NCI-H1436 (cell line): ENCODE measurements around the gene MSH3.
A peak's percentile ranks its signal among the peaks of the same experiment; 100 is the strongest.
"Not testable (repeated sequence)": the region's sequence is repeated elsewhere in the genome, so short reads cannot be mapped to it uniquely, and the experiment has no call there.

Source experiments
- DNase-seq: peaks from one replicate; lab custom pipeline; 2025; lab: John Stamatoyannopoulos, UW

Gene MSH3

GRCh38 chr5:80656425-80656824, 2.0 kb downstream of the MSH3 start:
- no peak for DNase-seq

GRCh38 chr5:80659106-80659505, 4.7 kb downstream of the MSH3 start:
- DNase-seq: no peak

- not testable (repeated sequence) for DNase-seq
Measured at GRCh38 chr5:80660661-80661060, 6.2 kb downstream of the MSH3 start.

GRCh38 chr5:80662108-80662507, 7.7 kb downstream of the MSH3 start:
- no peak for DNase-seq

GRCh38 chr5:80665057-80665456, 10.6 kb downstream of the MSH3 start:
- no peak for DNase-seq

GRCh38 chr5:80667384-80667783, 12.9 kb downstream of the MSH3 start:
- DNase-seq: no peak

- DNase-seq: no peak
Measured at GRCh38 chr5:80668016-80668969, 13.8 kb downstream of the MSH3 start.

- peak; percentile 43 for DNase-seq
Measured at GRCh38 chr5:80672140-80672736, 17.8 kb downstream of the MSH3 start.

GRCh38 chr5:80676706-80677105, 22.3 kb downstream of the MSH3 start:
- DNase-seq: no peak

- DNase-seq: no peak
Measured at GRCh38 chr5:80686757-80687156, 32.3 kb downstream of the MSH3 start.

GRCh38 chr5:80688648-80689420, 34.4 kb downstream of the MSH3 start:
- no peak for DNase-seq

GRCh38 chr5:80689627-80690026, 35.2 kb downstream of the MSH3 start:
- no peak for DNase-seq

- DNase-seq: no peak
Measured at GRCh38 chr5:80695666-80696065, 41.2 kb downstream of the MSH3 start.

- no peak for DNase-seq
Measured at GRCh38 chr5:80696450-80696849, 42.0 kb downstream of the MSH3 start.

- no peak for DNase-seq
Measured at GRCh38 chr5:80697100-80697499, 42.6 kb downstream of the MSH3 start.

GRCh38 chr5:80698369-80698768, 43.9 kb downstream of the MSH3 start:
- DNase-seq: no peak

GRCh38 chr5:80701597-80701996, 47.1 kb downstream of the MSH3 start:
- DNase-seq: no peak

GRCh38 chr5:80703291-80703690, 48.8 kb downstream of the MSH3 start:
- DNase-seq: no peak

- DNase-seq: no peak
Measured at GRCh38 chr5:80703747-80704146, 49.3 kb downstream of the MSH3 start.

- DNase-seq: no peak
Measured at GRCh38 chr5:80704221-80704620, 49.8 kb downstream of the MSH3 start.

GRCh38 chr5:80705216-80705769, 50.8 kb downstream of the MSH3 start:
- no peak for DNase-seq

GRCh38 chr5:80705801-80706200, 51.3 kb downstream of the MSH3 start:
- DNase-seq: no peak
